ENCODE measurements around the gene FTL. TPM values are rescaled to one million over a fixed set of nuclear protein-coding genes. Genes with fewer than 3 reads are reported as not detected.

FTL gene
- total RNA-seq, 2 experiments from 2014 or later = 467 to 602 TPM

DNA sequence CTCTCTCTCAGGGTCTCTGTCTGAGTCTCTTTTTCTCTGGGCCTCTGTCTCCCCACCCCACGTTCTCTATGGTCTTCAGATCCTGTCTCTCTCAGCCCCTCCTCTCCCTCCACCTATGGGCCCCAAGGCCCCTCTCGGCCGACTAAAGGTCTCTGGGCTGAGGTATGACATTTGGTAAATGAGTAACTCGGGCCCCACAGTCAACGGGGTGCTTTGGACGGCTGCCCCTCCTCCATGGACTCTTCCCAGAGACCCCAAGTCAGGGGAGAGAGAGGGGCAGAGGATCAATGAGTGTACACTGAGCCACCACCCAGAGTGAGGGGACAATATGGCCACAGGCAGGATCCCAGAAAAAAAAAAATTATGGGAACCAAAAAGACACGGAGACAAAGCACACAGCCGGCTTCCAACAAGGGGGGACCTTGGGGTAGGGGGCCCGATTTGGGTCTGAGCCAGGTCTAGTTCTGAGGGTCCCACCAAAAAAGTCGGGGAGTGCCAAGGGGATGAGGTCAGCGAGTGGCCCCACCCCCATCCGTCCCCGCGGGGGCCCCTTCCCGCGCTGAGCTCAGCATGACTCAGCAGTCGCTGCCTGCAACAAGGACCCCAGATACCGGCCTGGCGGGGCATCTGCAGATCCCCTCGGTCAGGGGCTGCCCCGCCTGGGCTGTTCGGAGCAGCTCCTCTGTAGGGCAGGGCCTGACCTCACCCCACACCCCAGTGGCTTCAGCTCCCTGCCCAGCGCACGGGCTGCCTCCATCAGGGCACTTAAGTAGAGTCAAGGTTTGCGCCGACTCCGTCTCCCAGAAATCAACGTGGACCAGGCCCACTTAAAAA, 1.5 kb upstream of the FTL start:
- Histone ChIP-seq H3K36me3 (ENCODE audit: insufficient read depth, low read length) (peaks cover 27% of the 10 kb centered on the region), H3K9me2 (ENCODE audit: insufficient read depth, low read length) (no peaks in the 10 kb centered on the region), H3K4me1 (ENCODE audit: insufficient read depth, low read length, poor library complexity, severe bottlenecking) (peaks cover 53% of the 10 kb centered on the region), H3K79me2 (ENCODE audit: insufficient read depth, low read depth, low read length) (peaks cover 17% of the 10 kb centered on the region; the same call in 1 of the 2 replicates), H3K27ac (ENCODE audit: low read depth, low read length, poor library complexity, severe bottlenecking) (peak overlapping the region; percentile 54), H4K20me1 (ENCODE audit: insufficient read depth, low read length) (no peaks in the 10 kb centered on the region), H3K4me2 (ENCODE audit: low read length) (peak overlapping the region; percentile 94), H2AFZ (ENCODE audit: low read length) (no peak overlapping the region), H3K9me3 (ENCODE audit: low read length) (no peaks in the 10 kb centered on the region), H3K4me3 (ENCODE audit: low read depth, low read length, poor library complexity, severe bottlenecking) (peak overlapping the region; percentile 73)
- TF ChIP-seq EZH2phosphoT487 (IDR thresholded peaks at IDR 0.05; ENCODE audit: borderline replicate concordance, low read depth, low read length) = no peak
- BruUV-seq (replicated peaks) = no TSS peak
- intact Hi-C loops (cut with micrococcal nuclease; ENCODE audit: unreplicated experiment) = no loop called here
- ChIA-PET POLR2A (interaction anchor here (0.6 to 0.8 kb wide), 2 partner anchors 12 to 46 kb away, joined by 4 read pairs; no protein-coding TSS in a partner anchor), CTCF (ENCODE audit: unreplicated experiment) (no interaction called here)
- no peak for DNase-seq (ENCODE audit: low spot score)

DNA sequence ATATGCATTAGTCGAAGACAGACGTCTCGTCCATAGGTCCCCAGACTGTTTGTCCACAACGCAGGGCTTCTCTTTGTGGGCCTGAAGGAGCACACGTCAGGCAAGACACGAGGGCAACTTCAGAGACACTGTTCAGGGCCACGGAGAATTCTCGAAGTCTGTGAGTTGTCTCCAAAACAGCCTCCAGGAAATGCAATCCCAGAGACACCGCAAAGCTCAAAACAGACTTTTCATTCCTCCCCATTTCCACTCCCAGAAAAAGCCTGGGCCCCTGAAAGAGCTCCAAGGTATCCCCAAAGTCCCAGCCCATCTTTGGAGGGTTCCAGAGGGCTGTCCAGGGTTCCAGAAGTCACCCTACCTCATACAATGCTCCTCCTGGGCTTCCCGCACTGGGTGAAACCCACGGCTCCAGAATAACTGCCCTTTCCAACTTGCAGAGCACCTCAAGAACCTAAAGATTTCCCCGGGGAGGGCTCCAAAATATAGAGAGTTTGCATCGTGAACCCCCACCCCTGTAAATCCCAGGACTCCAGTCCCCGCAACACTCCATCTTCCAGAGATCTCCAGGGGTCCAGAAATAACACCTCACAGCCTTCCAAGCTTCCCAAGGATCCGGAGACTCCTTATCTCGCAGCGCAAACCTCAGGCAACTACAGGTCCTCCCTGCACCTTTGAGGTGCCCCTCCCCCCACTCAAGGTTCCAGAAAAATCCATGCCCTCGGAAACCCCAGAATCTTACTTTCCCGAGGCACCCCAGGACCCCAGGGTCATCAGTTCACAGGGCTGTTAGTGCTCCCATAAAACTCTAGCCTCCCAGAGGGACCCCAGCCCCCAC, 687 bp upstream of the FTL start:
- Histone ChIP-seq H4K20me1 (ENCODE audit: insufficient read depth, low read length) (no peaks in the 10 kb centered on the region), H3K79me2 (ENCODE audit: insufficient read depth, low read depth, low read length) (peaks cover 17% of the 10 kb centered on the region; the same call in 1 of the 2 replicates), H3K9me3 (ENCODE audit: low read length) (no peaks in the 10 kb centered on the region), H3K36me3 (ENCODE audit: insufficient read depth, low read length) (peaks cover 34% of the 10 kb centered on the region), H3K4me3 (ENCODE audit: low read depth, low read length, poor library complexity, severe bottlenecking) (peak overlapping the region; percentile 73), H3K4me2 (ENCODE audit: low read length) (peak overlapping the region; percentile 94), H2AFZ (ENCODE audit: low read length) (no peak overlapping the region; the same call in 1 of the 2 replicates), H3K4me1 (ENCODE audit: insufficient read depth, low read length, poor library complexity, severe bottlenecking) (peaks cover 53% of the 10 kb centered on the region), H3K9me2 (ENCODE audit: insufficient read depth, low read length) (no peaks in the 10 kb centered on the region), H3K27ac (ENCODE audit: low read depth, low read length, poor library complexity, severe bottlenecking) (peak overlapping the region; percentile 54)
- intact Hi-C loops (cut with micrococcal nuclease; ENCODE audit: unreplicated experiment) = loop anchor here (1.0 kb wide), 1 partner anchor 91 kb away; no protein-coding TSS in a partner anchor
- no TSS peak for BruUV-seq (replicated peaks)
- CTCF ChIA-PET (ENCODE audit: unreplicated experiment) = no interaction called here
- TF ChIP-seq, protein P1, sequence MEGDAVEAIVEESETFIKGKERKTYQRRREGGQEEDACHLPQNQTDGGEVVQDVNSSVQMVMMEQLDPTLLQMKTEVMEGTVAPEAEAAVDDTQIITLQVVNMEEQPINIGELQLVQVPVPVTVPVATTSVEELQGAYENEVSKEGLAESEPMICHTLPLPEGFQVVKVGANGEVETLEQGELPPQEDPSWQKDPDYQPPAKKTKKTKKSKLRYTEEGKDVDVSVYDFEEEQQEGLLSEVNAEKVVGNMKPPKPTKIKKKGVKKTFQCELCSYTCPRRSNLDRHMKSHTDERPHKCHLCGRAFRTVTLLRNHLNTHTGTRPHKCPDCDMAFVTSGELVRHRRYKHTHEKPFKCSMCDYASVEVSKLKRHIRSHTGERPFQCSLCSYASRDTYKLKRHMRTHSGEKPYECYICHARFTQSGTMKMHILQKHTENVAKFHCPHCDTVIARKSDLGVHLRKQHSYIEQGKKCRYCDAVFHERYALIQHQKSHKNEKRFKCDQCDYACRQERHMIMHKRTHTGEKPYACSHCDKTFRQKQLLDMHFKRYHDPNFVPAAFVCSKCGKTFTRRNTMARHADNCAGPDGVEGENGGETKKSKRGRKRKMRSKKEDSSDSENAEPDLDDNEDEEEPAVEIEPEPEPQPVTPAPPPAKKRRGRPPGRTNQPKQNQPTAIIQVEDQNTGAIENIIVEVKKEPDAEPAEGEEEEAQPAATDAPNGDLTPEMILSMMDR (conservative IDR thresholded peaks at IDR 0.05; ENCODE audit: low read length) = no peak
- no peak for TF ChIP-seq EZH2phosphoT487 (IDR thresholded peaks at IDR 0.05; ENCODE audit: borderline replicate concordance, low read depth, low read length)
- no peak for DNase-seq (ENCODE audit: low spot score)
- POLR2A ChIA-PET = interaction anchor here (0.8 kb wide), 1 partner anchor 13 kb away, joined by 4 read pairs; no protein-coding TSS in a partner anchor
